ENCODE data around the gene NDRG3. TPM values are rescaled to one million over a fixed set of nuclear protein-coding genes. Genes with fewer than 3 reads are reported as not detected.

Gene NDRG3
- 20.4 to 23.8 TPM (median 22.1 TPM) in 5 replicates for total RNA-seq (2022; extraction: Qiagen RNA extraction; ENCODE audit: low read depth)

GRCh38 chr20:36745927-36746659 lies at the start of gene NDRG3:
Gene NDRG3, minus strand, starts transcription at chr20:36746090. Its CDS starts 24,355 bp downstream, at chr20:36721735.

GRCh38 chr20:36773597-36774390 lies 27.9 kb upstream of the NDRG3 start, which contains the start of gene DSN1:
Gene DSN1, minus strand, starts transcription at chr20:36773763. Its CDS starts 2,305 bp downstream, at chr20:36771458.

DNA sequence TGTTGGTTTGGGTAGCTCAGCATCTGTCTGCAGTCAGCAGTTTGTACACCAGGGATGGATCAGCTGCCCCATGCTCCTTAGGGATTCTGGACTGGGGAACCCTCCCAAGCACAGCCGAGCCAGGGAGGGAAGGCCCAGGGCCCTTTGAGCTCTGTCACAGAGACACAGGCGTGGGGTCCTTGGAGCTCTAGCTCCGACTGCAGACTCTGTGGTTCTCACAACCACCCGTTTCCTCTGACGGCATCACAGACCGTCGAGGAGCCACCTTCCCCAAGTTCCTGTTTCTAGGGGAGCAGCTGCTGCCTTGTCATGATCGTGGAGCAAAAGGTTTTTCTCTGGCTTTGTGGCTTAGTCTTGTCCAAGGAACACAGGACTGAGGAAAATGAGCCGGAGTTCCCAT lies 99.9 kb downstream of the NDRG3 start, which contains the start of gene SLA2:
TSS of gene SLA2 (minus strand) at position 199 of the 400 bp plus-strand sequence. CDS start 4,861 bp downstream, outside the sequence.

GRCh38 chr20:36605399-36606157 lies 140.3 kb downstream of the NDRG3 start, which contains the start of gene RAB5IF:
Gene RAB5IF, plus strand, starts transcription at chr20:36605779. Its CDS starts 173 bp downstream, at chr20:36605952.

Other genes starting within 250 kb of the NDRG3 start
- 13.3 to 24.3 TPM (median 19.1 TPM) in 5 replicates for gene MYL9, start 204.6 kb downstream of the NDRG3 start, total RNA-seq (2022; extraction: Qiagen RNA extraction; ENCODE audit: low read depth)
- gene TGIF2, start 172.5 kb downstream of the NDRG3 start, total RNA-seq (2022; extraction: Qiagen RNA extraction; ENCODE audit: low read depth): 4.6 to 6.2 TPM (median 5.0 TPM) in 5 replicates
- gene RAB5IF, start 140.3 kb downstream of the NDRG3 start, total RNA-seq (2022; extraction: Qiagen RNA extraction; ENCODE audit: low read depth): 183 to 308 TPM (median 275 TPM) in 5 replicates
- gene SLA2, start 99.9 kb downstream of the NDRG3 start, total RNA-seq (2022; extraction: Qiagen RNA extraction; ENCODE audit: low read depth): 0.01 to 0.06 TPM in 2 of 5 replicates, not detected in the others
- gene DSN1, start 27.7 kb upstream of the NDRG3 start, total RNA-seq (2022; extraction: Qiagen RNA extraction; ENCODE audit: low read depth): 23.4 to 31.5 TPM (median 26.1 TPM) in 5 replicates
- gene TLDC2, start 130.0 kb upstream of the NDRG3 start, total RNA-seq (2022; extraction: Qiagen RNA extraction; ENCODE audit: low read depth): not detected in 5 replicates
- 6.4 to 8.5 TPM (median 7.0 TPM) in 5 replicates for gene SAMHD1, start 205.6 kb upstream of the NDRG3 start, total RNA-seq (2022; extraction: Qiagen RNA extraction; ENCODE audit: low read depth)

Data from A549 treated with CpdA at 1 μM for 4 hours (cell line).